NCI-H146 treated with DMSO at 0.1 percent for 48 hours (cell line): Measurements from ENCODE around the gene GSK3B.
A peak's percentile ranks its signal among the peaks of the same experiment; 100 is the strongest.
"Not testable (repeated sequence)": the region's sequence is repeated elsewhere in the genome, so short reads cannot be mapped to it uniquely, and the experiment has no call there.

Experiments used
- DNase-seq: peaks from one replicate; lab custom pipeline; 2025; ENCODE audit not compliant: unreplicated experiment; lab: John Stamatoyannopoulos, UW

The GSK3B gene

DNA sequence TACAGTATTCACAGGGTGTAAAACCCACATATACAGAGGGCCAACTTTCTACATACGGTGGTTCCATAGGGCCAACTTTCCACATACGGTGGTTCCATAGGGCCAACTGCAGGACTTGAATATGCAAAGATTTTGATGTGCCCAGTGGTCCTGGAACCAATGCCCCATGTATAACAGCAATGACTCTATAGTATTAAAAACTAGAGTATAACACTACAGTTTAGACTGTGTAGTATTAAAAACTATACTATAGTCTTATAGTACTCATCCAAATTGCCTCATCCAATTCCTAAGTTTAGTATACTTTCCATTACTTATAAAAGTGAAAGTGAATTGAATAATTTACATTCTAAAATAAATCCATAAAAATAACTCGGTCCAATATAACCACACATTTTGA lies 75.9 kb downstream of the GSK3B start:
- DNase-seq: no peak

DNA sequence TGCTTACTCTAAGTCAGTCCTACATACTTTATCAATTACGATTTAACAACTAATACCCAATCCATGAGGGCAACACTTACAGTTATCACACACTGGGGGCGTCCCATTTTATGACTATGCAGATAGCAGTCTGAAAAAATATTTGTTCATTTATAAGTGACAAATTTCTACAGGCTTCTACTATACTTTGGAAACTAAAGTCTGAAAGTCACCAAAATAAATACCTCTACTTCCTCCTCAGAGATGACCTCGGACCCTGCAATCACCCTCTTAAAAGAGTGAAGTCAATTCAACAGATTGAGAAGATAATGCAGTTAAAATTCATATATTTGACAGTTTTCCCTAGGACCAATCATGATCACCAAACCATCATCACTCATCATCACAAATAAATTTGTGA lies 76.6 kb downstream of the GSK3B start:
- no peak for DNase-seq

DNA sequence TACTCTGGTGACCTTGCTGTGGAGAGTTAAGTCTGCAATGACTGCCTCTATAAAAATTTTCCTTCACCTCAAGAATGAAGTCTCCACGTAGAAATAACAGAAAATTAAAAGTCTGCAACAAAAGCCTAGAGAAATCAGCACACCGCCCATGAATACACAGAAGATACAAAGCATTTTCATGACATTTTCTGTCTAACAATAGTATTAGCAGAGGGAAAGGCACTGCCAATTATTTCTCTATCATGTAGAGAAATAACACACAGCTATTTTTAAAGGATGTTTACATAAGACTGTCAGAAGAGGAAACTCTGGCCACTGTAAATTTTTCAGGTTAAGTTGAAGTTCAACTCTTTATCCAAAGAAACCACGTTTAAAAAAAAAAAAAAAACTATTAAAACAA lies 80.8 kb downstream of the GSK3B start:
- peak; percentile 18 for DNase-seq

DNA sequence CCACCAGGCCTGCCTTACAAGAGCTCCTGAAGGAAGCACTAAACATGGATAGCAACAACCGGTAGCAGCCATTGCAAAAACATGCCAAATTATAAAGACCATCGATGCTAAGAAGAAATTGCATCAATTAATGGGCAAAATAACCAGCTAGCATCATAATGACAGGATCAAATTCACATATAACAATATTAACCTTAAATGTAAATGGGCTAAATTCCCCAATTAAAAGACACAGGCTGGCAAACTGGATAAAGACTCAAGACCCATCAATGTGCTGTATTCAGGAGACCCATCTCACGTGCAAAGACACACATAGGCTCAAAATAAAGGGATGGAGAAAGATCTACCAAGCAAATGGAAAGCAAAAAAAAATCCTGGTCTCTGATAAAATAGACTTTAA lies 88.5 kb downstream of the GSK3B start:
- not testable (repeated sequence) for DNase-seq

DNA sequence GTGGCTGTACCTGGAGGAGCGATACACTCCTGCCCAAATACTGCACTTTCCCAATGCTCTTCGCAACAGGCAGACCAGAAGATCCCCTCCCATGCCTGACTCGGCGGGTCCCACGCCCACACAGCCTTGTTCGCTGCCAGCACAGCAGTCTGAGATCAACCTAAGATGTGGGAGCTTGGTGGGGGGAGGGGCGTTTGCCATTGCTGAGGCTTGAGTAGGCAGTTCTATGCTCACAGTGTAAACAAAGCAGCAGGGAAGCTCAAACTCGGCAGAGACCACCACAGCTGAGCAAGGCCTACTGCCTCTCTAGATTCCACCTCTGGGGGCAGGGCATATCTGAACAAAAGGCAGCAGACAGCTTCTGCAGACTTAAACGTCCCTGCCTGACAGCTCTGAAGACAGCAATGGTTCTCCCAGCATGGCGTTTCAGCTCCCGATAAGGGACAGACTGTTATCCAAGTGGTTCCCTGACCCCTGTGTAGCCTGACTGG lies 90.2 kb downstream of the GSK3B start:
- not testable (repeated sequence) for DNase-seq

DNA sequence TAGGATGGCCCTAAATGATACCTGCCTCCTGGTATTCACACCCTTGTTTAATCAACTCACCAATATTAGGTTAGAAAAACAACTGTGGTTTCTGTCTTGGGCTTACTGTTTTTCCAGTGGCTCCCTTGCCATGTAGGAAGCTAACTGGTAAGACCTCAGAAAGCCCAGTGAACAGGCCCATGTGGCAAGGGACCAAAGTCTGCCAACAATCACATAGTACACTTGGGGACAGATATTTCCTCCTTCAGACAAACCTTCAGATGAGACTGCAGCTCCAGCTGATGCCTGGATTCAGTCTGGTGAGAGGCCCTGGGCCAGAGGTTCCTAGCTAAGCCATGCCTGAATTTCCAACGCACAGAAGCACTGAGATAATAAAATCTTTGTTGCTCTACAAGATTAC lies 96.1 kb downstream of the GSK3B start:
- DNase-seq: no peak

DNA sequence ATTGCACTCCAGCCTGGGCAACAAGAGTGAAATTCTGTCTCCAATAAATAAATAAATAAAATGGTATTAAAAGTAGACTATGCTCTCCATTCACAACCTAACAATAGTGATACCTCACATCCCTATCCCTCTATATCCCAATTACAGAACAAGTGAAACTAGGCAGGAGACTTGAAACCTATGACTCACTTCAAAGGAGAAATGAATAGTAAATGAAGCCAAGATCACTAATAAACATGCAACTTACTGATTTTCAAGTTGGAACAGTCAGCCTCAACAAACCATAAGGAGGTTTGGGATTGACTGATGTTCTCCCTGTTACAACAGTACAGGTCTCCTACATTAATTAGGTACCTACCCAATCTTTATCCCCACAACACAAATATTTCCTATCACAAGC lies 103.4 kb downstream of the GSK3B start:
- DNase-seq: no peak

DNA sequence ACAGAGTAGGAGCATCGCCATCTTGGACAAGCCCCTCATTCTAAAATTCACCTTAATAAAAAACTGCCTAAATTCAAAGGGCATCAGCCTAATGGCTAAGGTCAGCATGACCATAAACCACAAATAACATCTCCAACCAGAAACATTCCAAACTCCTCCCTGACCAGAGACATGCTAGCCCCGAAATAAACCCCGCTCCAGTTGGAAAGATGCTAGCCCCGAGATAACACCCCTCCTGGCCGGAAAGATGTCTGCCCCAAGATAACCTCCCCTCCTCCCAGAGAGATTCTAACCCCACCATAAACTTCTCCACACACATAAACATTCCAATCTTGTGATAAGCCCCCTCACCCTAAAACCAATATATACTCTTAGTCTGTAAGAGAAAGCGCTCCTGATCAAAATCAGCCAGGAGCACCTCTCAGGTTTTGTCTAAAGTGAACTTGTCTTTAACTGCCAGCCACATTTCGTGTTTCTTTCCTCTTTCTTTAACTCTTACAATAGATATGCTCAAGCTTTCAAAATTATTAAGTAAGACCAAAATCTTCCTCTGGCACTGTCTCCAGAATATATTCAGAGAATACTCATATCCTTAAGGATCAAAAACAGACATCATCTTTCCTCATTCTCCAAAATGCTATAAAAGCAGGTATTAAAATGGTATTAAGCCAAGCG lies 104.1 kb downstream of the GSK3B start:
- no peak for DNase-seq

DNA sequence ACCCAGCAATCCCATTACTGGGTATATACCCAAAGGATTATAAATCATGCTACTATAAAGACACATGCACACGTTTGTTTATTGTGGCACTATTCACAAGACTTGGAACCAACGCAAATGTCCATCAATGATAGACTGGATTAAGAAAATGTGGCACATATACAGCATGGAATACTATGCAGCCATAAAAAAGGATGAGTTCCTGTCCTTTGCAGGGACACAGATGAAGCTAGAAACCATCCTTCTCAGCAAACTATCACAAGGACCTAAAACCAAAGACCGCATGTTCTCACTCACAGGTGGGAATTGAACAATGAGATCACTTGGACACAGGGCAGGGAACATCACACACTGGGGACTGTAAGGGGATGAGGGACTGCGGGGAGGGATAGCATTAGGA lies 107.4 kb downstream of the GSK3B start:
- not testable (repeated sequence) for DNase-seq

DNA sequence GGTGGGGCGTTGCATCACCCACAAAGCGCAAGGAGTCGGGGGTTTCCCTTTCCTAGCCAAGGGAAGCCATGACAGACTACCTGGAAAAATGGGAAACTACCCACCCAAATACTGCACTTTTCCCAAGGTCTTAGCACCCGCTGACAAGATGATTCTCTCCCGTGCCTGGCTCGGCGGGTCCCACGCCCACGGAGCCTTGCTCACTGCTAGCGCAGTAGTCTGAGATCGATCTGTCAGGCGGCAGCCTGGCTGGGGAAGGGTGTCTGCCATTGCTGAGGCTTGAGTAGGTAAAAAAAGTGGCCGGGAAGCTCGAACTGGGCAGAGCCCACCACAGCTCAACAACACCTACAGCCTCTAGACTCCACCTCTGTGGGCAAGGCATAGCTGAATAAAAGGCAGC lies 112.9 kb downstream of the GSK3B start:
- no peak for DNase-seq

DNA sequence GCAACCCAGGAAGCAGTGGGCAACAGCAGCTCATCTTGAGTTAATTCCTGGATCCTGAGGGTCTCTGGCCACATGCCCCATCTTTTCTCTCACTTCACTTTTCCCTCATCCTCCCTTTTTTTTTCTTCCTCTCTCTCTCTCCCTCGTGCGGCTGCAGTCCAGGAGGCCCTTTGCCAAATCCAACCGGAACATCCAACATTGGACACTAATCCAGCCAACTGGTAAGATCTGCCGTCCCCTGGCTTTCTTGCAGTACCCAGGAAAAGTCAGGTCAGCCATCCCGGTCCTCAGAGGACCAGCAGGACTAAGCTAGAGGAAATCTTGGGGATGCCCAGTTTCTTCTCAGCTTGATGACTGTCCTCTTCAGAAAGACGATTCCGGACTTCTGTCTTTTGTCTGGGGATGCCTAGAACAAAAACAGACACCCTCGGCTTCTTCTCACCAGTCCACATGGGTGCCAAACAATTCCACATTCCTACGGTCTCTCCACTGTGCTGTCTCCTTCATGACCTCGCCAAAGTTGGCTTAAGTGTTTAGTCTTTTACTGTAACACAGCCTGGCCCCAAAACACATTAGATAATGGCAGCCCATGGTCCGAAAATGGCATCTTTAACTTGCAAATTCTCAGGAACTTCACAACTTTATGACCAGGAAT lies 115.6 kb downstream of the GSK3B start:
- no peak for DNase-seq

DNA sequence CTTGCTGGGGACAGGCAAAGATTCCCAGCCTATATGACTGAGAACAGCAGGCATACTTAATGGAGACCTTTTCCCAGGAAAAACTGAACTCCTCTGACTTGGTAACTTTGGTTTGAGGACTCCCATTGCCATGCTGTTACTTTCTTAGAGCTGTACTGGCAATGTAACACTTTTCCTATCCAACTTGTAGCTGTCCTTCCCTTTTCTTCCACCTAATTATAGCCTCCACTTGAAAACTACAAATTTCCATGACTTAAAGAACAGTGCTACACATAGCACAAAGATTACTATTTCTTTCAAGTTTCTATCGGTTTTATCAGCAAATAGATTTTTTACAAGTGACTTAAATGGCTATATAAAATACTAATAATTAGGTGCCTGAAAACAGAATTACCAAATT lies 116.9 kb downstream of the GSK3B start:
- no peak for DNase-seq

DNA sequence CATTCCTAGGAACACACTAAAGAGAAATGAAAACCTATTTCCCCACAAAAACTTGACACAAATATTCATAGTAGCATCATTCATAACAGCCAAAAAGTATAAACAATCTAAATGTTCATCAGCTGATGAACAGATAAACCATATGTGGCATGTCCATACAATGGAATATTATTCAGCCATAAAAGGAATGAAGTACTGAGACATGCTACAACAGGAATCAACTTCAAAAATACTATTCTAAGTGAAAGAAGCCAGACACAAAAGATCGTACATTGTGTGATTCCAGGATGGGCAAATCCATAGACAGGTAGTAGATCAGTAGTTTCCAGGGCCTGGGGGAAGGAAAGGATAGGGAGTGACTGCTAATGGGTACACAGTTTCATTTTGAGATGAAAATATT lies 118.0 kb downstream of the GSK3B start:
- DNase-seq: no peak

DNA sequence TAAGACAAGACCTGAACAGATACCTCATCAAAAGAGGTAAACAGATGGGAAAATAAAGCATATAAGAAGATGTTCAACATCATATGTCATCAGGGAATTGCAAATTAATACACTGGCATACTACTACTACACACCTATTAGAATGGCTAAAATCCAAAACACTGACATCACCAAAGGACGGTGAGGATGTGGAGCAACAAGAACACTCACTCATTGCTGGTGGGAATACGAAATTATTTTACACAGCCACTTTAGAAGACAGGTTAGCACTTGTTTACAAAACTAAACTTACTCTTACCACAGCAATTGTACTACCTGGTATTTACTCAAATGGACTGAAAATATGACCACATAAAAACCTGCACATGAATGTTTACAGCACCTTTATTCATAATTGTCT lies 119.6 kb downstream of the GSK3B start:
- no peak for DNase-seq

DNA sequence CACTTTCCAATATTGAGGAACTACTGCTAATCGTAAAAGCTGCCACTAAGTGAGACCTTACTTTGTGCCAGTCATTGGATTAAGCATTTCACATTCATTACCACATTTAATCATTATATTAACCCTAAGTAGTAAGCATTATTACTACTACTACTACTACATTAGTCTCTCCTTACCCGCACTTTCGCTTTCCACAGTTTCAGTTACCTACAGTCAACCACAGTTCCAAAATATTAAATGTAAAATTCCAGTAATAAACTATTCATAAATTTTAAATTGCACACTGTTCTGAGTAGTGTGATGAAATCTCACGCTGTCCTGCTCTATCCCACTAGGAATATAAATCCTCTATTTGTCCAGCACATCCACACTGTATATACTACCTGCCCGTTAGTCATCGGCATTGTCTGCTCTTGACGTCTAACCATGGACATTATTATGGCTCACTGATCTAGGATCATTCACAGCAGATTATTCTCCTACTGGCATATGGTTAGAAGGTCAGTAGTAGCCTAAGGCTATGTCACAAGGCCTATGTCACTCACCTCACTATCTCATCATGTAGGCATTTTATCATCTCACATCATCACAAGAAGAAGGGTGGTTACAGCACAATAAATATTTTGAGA lies 121.1 kb downstream of the GSK3B start:
- DNase-seq: peak; percentile 73

DNA sequence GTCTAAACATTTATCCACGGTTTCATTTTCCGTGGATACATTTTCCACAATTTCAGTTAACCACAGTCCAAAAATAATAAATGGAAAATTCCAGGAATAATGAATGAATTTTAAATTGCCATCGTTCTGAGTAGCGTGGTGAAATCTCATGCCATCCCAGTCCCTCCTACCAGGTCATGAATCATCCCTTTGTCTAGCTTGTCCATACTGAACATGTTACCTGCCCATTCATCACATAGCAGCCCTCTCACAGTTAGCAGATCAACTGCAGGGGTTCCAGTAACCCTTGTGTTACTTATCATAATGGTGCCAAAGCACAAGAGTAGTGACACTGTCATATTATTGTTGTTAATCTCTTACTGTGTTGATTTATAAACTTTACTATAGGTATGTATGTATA lies 124.5 kb downstream of the GSK3B start:
- no peak for DNase-seq

DNA sequence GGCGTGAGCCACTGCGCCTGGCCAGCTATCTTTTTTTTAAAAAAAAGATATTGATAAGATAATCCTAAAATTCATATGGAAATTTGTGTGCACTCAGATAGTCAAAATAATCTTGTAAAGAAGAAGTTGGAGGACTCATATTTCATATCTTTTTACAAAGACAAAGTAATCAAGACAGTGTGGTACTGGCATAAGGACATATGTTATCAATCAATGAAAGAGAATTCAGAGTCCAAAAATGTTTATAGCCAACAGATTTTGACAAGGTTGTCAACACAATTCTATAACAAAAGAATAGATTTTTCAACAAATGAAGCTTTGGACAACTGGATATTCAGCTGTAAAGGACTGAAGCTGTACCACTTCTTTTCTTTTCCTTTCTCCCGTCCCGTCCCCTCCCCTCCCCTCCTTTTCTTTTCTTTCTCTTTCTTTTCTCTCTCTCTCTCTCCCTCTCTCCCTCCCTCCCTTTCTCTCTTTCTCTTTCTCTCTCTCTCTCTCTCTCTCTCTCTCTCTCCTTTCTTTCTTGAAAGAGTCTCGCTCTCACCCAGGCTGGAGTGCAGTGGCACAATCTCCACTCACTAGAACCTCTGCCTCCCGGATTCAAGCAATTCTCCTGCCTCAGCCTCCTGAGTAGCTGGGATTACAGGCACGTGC lies 126.8 kb downstream of the GSK3B start:
- DNase-seq: no peak

DNA sequence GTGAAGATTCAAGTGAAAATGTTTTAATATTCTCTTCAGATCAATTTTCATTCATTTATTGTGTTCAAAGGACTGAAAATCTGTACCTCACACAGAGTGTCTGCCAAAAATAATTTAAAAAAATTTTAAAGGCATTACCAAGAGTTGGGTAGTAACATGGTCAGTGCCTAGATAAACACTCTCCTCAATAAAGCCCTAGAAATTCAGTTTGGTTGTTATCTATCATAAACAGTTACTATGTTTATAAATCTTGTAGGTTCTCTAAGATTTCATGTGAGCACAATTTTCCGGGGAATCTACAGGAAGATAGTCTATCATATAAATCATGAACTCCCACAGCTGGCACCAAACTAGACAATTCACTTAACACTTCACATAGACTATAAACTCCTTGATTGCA lies 128.6 kb downstream of the GSK3B start:
- DNase-seq: no peak

DNA sequence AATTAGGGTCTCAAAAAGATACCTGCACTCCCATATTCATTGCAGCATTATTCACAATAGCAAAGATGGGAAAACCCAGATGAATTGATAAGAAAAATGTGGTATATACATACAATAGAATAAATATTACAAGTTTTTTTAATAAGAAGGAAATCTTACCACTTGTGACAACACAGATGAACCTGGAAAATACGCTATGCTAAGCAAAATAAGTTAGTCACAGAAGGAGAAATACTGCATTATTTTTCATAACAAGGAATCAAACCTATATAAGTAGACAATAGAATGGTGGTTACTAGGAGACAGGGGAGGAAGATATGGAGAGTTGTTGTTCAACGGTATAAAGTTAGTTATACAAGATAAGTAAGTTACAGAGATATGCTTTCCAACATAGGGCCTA lies 130.0 kb downstream of the GSK3B start:
- no peak for DNase-seq

DNA sequence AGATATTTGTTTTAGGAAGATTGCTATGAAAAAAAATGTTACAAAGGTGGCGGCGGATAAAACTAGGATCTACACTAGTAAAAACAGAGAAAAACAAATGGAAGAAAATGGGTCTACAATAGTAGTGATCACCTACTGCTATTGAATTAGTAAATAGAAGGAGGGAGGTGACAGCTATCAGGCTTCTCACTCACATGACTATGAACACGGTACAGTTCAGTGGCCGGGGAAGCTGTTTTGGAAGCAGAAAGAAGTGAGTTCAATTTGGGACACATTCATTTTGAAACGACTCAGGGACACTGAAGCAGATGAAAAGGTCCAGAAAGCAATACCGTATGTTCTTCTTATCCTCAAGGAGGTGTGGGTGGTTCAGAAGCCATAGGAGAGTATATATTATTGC lies 138.3 kb downstream of the GSK3B start:
- no peak for DNase-seq

DNA sequence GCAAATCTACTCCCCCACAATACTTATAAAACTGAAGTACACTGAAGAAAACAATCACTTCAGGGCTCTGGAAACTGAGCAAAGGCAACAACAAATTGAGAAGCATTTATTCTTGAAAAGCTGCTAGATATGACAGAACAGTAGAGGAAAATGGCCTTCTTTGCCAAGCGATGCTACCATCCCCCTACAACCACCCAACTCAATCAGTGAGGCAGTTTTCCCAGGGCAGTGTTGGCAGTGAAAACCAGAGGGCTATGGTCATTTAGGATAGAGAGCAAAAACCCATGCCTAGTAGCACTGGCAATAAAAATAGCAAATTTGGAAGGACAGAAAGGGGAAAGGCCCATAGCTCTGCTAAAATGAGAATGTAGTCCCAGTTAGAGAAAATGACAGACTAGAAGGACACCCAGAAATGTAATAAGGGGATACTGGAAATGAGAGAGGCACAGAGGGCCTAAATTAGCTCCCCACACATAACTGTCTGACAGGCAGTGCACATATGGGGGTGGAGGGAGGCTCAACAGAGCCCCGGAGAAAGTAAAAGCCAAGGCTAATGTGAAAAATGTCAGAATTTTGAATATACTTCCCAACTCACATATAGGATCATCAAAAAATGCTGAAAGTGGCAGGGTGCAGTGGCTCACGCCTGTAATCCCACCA lies 143.5 kb downstream of the GSK3B start:
- no peak for DNase-seq
